IMR-90 (cell line): Measurements from ENCODE around the gene MYO1A.

Experiments
- BHLHE40 ChIP-seq: fragments of 150-350 bp; IDR thresholded peaks from 2 replicates; pipeline ENCODE4 v1.6.1; 2016; ENCODE audit warnings: mild to moderate bottlenecking, low read depth, low read length
- ELK1 ChIP-seq: fragments of 150-350 bp; IDR thresholded peaks from 2 replicates; pipeline ENCODE4 v1.6.1; 2016; ENCODE audit warnings: low read depth, mild to moderate bottlenecking, low read length, moderate library complexity, borderline replicate concordance
- MAFK ChIP-seq: IDR thresholded peaks from 2 replicates; pipeline ENCODE4 v1.6.1; 2012; ENCODE audit warnings: low read depth, low read length, improper control_type of control experiment
- MAZ ChIP-seq: IDR thresholded peaks from 2 replicates; pipeline ENCODE4 v1.6.1; 2012; ENCODE audit warnings: low read depth, mild to moderate bottlenecking, low read length, improper control_type of control experiment, moderate library complexity, borderline replicate concordance
- POLR2A ChIP-seq: IDR thresholded peaks from 2 replicates; pipeline ENCODE4 v1.6.1; 2012; ENCODE audit warnings: mild to moderate bottlenecking, low read depth, low read length
- RAD21 ChIP-seq: IDR thresholded peaks from 2 replicates; pipeline ENCODE4 v1.6.1; 2012; ENCODE audit warnings: low read length, improper control_type of control experiment
- RFX5 ChIP-seq: IDR thresholded peaks from 2 replicates; pipeline ENCODE4 v1.8.0; 2012; ENCODE audit warnings: low read depth, mild to moderate bottlenecking, low read length, moderate library complexity
- SMC3 ChIP-seq: fragments of 150-350 bp; IDR thresholded peaks from 2 replicates; pipeline ENCODE4 v1.6.1; 2016; ENCODE audit warnings: low read depth, mild to moderate bottlenecking, antibody characterized with exemption, low read length, moderate library complexity
- TF ChIP-seq, protein P1 (sequence below): conservative IDR thresholded peaks from 2 replicates; pipeline ENCODE4 v1.5.1; 2012; ENCODE audit warnings: mild to moderate bottlenecking, low read depth, low read length, improper control_type of control experiment

DNA sequence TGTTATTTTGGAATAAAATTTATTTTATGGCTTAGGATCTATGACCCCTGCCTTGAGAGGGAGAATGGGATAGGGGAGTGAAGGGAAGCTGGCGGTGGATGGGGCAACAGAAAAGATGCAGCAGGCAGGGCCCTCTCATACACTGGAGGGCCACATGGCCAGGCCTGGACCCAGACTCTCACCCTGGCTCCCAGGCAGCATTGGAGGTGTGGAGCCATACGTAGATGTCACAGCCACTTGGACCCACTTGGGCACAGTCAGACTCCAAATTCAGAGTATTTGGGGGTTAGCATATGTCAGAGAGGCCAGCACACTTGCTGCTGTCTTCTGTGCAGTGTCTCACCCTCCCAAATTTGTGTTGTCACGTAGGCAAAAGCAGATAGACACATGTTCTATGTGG lies 45.5 kb upstream of the MYO1A start:
- TF ChIP-seq, protein P1, sequence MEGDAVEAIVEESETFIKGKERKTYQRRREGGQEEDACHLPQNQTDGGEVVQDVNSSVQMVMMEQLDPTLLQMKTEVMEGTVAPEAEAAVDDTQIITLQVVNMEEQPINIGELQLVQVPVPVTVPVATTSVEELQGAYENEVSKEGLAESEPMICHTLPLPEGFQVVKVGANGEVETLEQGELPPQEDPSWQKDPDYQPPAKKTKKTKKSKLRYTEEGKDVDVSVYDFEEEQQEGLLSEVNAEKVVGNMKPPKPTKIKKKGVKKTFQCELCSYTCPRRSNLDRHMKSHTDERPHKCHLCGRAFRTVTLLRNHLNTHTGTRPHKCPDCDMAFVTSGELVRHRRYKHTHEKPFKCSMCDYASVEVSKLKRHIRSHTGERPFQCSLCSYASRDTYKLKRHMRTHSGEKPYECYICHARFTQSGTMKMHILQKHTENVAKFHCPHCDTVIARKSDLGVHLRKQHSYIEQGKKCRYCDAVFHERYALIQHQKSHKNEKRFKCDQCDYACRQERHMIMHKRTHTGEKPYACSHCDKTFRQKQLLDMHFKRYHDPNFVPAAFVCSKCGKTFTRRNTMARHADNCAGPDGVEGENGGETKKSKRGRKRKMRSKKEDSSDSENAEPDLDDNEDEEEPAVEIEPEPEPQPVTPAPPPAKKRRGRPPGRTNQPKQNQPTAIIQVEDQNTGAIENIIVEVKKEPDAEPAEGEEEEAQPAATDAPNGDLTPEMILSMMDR = no peak
- TF ChIP-seq RFX5 = no peak
- no peak for TF ChIP-seq POLR2A
- no peak for TF ChIP-seq SMC3
- no peak for TF ChIP-seq MAFK
- no peak for TF ChIP-seq BHLHE40
- no peak for TF ChIP-seq ELK1
- TF ChIP-seq MAZ = no peak
- TF ChIP-seq RAD21 = no peak
